Measurements from ENCODE around the gene MCOLN1. TPM values are rescaled to one million over a fixed set of nuclear protein-coding genes. Genes with fewer than 3 reads are reported as not detected.
A peak's percentile ranks its signal among the peaks of the same experiment; 100 is the strongest.

The MCOLN1 gene
- polyA plus RNA-seq, 1 donor (not counting 4 experiments of a cell fraction or from before 2014, with no cell fraction given), result 14.0 TPM

GRCh38 chr19:7522923-7523667 is 671 bp downstream of the MCOLN1 start:
- no peaks in the 10 kb centered on the region for H3K9me3 ChIP-seq (ENCODE audit: control insufficient read depth, low read depth, low read length)
- TF ChIP-seq CTCF (optimal IDR thresholded peaks at IDR 0.05 in 1 of 3, IDR thresholded peaks at IDR 0.05 in 1 of 3, conservative IDR thresholded peaks at IDR 0.05 in 1 of 3; ENCODE audit: extremely low read depth in 1 of 3, insufficient read depth in 2 of 3, low read length in 3 of 3) (no peak), EZH2 (IDR thresholded peaks at IDR 0.05; ENCODE audit: low read length) (no peak)
- DNase-seq (ENCODE audit: low read depth, low spot score) (no peak), FAIRE-seq (no peak)
- peak overlapping the region; percentile 75 to 91 (median 78) for H3K4me3 ChIP-seq (ENCODE audit: control insufficient read depth in 2 of 3, extremely low read depth in 1 of 3, insufficient read depth in 2 of 3, low read depth in 1 of 3, low read length in 3 of 3)
- H3K9ac ChIP-seq (ENCODE audit: control insufficient read depth, extremely low read depth, insufficient read depth, low read length), result peak overlapping the region; percentile 81
- H3K27me3 ChIP-seq (ENCODE audit: control insufficient read depth, extremely low read depth, insufficient read depth, low read length), result no peaks in the 10 kb centered on the region
- H3K4me2 ChIP-seq (ENCODE audit: control insufficient read depth, extremely low read depth, insufficient read depth, low read depth, low read length), result peak overlapping the region; percentile 96
- H3K79me2 ChIP-seq (ENCODE audit: control insufficient read depth, insufficient read depth, low read length), result no peaks in the 10 kb centered on the region
- peaks cover 12% of the 10 kb centered on the region for H3K4me1 ChIP-seq (ENCODE audit: control insufficient read depth, extremely low read depth, insufficient read depth, low read length)
- no peaks in the 10 kb centered on the region for H4K20me1 ChIP-seq (ENCODE audit: control insufficient read depth, extremely low read depth, insufficient read depth, low read length)
- peaks cover 0 to 4% of the 10 kb centered on the region in 2 experiments for H3K36me3 ChIP-seq (ENCODE audit: control insufficient read depth in 2 of 2, extremely low read depth in 1 of 2, insufficient read depth in 2 of 2, low read length in 2 of 2)
- H3K9me1 ChIP-seq (ENCODE audit: control insufficient read depth, extremely low read depth, insufficient read depth, low read length), result no peaks in the 10 kb centered on the region
- H3K27ac ChIP-seq (ENCODE audit: control insufficient read depth, insufficient read depth, low read length), result no peak overlapping the region
- H2AFZ ChIP-seq (ENCODE audit: control insufficient read depth, low read length), result peak overlapping the region; percentile 30
- dilution Hi-C loops (cut with MboI; ENCODE audit: extremely low pct_ligation_motif_present, low sequenced_read_pairs), result no loop called here

- Histone ChIP-seq H3K27ac (ENCODE audit: control insufficient read depth, insufficient read depth, low read length) (no peak overlapping the region), H3K4me1 (ENCODE audit: control insufficient read depth, extremely low read depth, insufficient read depth, low read length) (peaks cover 12% of the 10 kb centered on the region), H3K9me3 (ENCODE audit: control insufficient read depth, low read depth, low read length) (no peaks in the 10 kb centered on the region), H3K36me3 (ENCODE audit: control insufficient read depth in 2 of 2, extremely low read depth in 1 of 2, insufficient read depth in 2 of 2, low read length in 2 of 2) (peaks cover 0 to 10% of the 10 kb centered on the region in 2 experiments), H3K4me3 (ENCODE audit: control insufficient read depth in 2 of 3, extremely low read depth in 1 of 3, insufficient read depth in 2 of 3, low read depth in 1 of 3, low read length in 3 of 3) (no peak overlapping the region), H4K20me1 (ENCODE audit: control insufficient read depth, extremely low read depth, insufficient read depth, low read length) (no peaks in the 10 kb centered on the region), H3K9ac (ENCODE audit: control insufficient read depth, extremely low read depth, insufficient read depth, low read length) (no peak overlapping the region), H3K9me1 (ENCODE audit: control insufficient read depth, extremely low read depth, insufficient read depth, low read length) (no peaks in the 10 kb centered on the region), H2AFZ (ENCODE audit: control insufficient read depth, low read length) (no peak overlapping the region), H3K27me3 (ENCODE audit: control insufficient read depth, extremely low read depth, insufficient read depth, low read length) (no peaks in the 10 kb centered on the region), H3K79me2 (ENCODE audit: control insufficient read depth, insufficient read depth, low read length) (no peaks in the 10 kb centered on the region), H3K4me2 (ENCODE audit: control insufficient read depth, extremely low read depth, insufficient read depth, low read depth, low read length) (no peak overlapping the region)
- no peak for TF ChIP-seq EZH2 (IDR thresholded peaks at IDR 0.05; ENCODE audit: low read length)
- no peak for DNase-seq (ENCODE audit: low read depth, low spot score)
- dilution Hi-C loops (cut with MboI; ENCODE audit: extremely low pct_ligation_motif_present, low sequenced_read_pairs), result no loop called here
- FAIRE-seq, result no peak
These were observed 2.1 kb downstream of the MCOLN1 start for GRCh38 chr19:7524523-7524922.

Measured in keratinocyte (primary cell).